Adrenal gland (tissue), 12 donors: Measurements from ENCODE around the gene SFTA2. TPM values are rescaled to one million over a fixed set of nuclear protein-coding genes. Genes with fewer than 3 reads are reported as not detected.

Experiments used
- DNase-seq, 7 donors: peaks; one replicate each; pipeline ENCODE4 v3.0.0-alpha.2; 2019 to 2020
- H3K27ac ChIP-seq, 5 donors: fragments of 200-600 bp; sonication (generic) in 4 of 5; 1 replicate in 3 of 5; 2 replicates in 2 of 5; pipeline versions ENCODE4 v1.5.1 to v1.8.0; 2016 to 2020; ENCODE audit warnings: mild to moderate bottlenecking in 1 of 5
- H3K27me3 ChIP-seq: fragments of 200-600 bp; 2 replicates; pipeline ENCODE4 v1.8.0; 2021
- H3K36me3 ChIP-seq, 2 donors: fragments of 200-600 bp; replicated peaks in 1 of 2; 1 replicate in 1 of 2; 2 replicates in 1 of 2; pipeline versions ENCODE4 v1.5.1 to v1.8.0; 2018 to 2022
- H3K4me1 ChIP-seq, 2 donors: fragments of 200-600 bp; replicated peaks in 1 of 2; 1 replicate in 1 of 2; 2 replicates in 1 of 2; pipeline versions ENCODE4 v1.5.1 to v1.8.0; 2018 to 2021
- H3K4me3 ChIP-seq, 4 donors: fragments of 200-600 bp; sonication (generic) in 3 of 4; one replicate each; pipeline ENCODE4 v1.5.1; 2016 to 2018
- H3K9me3 ChIP-seq, 3 donors: fragments of 200-600 bp; sonication (generic) in 1 of 3; replicated peaks in 1 of 3; 1 replicate in 2 of 3; 2 replicates in 1 of 3; pipeline versions ENCODE4 v1.5.1 to v1.8.0; 2016 to 2021
- CTCF ChIP-seq, 6 experiments: fragments of 450-650 bp in 4 of 6; fragments of 200-600 bp in 2 of 6; sonication (generic) in 1 of 6; IDR thresholded peaks; 1 replicate in 5 of 6; 2 replicates in 1 of 6; pipeline versions ENCODE4 v1.5.1 to v1.8.0; 2016 to 2021; ENCODE audit warnings: antibody characterized with exemption in 6 of 6, mild to moderate bottlenecking in 2 of 6, moderate library complexity in 1 of 6
- POLR2A ChIP-seq, 2 donors: fragments of 450-650 bp; IDR thresholded peaks; one replicate each; pipeline ENCODE4 v1.6.1; 2017; ENCODE audit warnings: antibody characterized with exemption in 2 of 2, mild to moderate bottlenecking in 2 of 2, moderate library complexity in 1 of 2
- WGBS, 4 donors: extraction: QIAGEN DNeasy Blood & Tissue Kit in 2 of 4; methylation state at CpG; one replicate each; pipeline versions ENCODE4 v1.1.5 to v1.1.7; 2013 to 2017; 5-methylcytosine and 5-hydroxymethylcytosine counted together
- intact Hi-C, 2 donors: fragments of 100-400 bp; cut with DNase I; formaldehyde crosslinking; loops; one replicate each; pipeline versions ENCODE4 v1.14.1 to v1.15.0; 2022 to 2023
- polyA plus RNA-seq, 3 donors: library from polyadenylated mRNA; stranded (reverse); fragments of 200-250 nt in 2 of 3; fragments of 350-450 nt in 1 of 3; fragmentation: Illumina TruSeq in 1 of 3; extraction: RNeasy Lipid Tissue Mini Kit (QIAGEN cat#74804) in 1 of 3; gene quantifications; one replicate each; pipeline ENCODE4 v1.2.3, GENCODE V29; 2013 to 2014
- total RNA-seq, 9 donors: library from RNA; depleted of rRNA in 4 of 9; stranded (reverse); fragments of >200 nt in 4 of 9; fragments of 120-200 nt in 1 of 9; fragmentation: NEBNext Ultra II Directional in 1 of 9; extraction: Animal tissue kit (Norgen Biotek cat#: 25700) in 1 of 9; gene quantifications; one replicate each; pipeline versions ENCODE4 v1.1.0 to v1.2.4, GENCODE V29; 2013 to 2023
- donor health status: healthy with polysubstance abuse.
- donor health status: Bipolar disorder and iron deficiency.
- donor health status: DM: yes; HTN: yes; CAD: no.
- donor health status: DM: no; HTN: no; CAD: no.
- donor health status: DM: no; HTN: no; CAD: no.
- donor health status: DM: yes; HTN: yes; CAD: no.

SFTA2 gene
- total and polyA plus RNA-seq, 12 donors: 0.20 to 1.5 (median 0.38) TPM; not detected in 7

GRCh38 chr6:30894381-30894780 is 37.6 kb downstream of the SFTA2 start:
- no peak for DNase-seq
- TF ChIP-seq POLR2A (IDR thresholded peaks at IDR 0.05): no peak
- TF ChIP-seq CTCF (IDR thresholded peaks at IDR 0.05): no peak
- WGBS, 4 donors: 89 to 94% (median 91%) methylated on average over 9 to 12 of the region's 12 CpGs
- Histone ChIP-seq H3K4me3 (no peak overlapping the region), H3K27ac (no peak overlapping the region), H3K9me3 (no peaks in the 10 kb centered on the region), H3K27me3 (no peaks in the 10 kb centered on the region), H3K4me1 (no peaks in the 10 kb centered on the region), H3K36me3 (peaks cover 0 to 81% of the 10 kb centered on the region in 2 donors)
- intact Hi-C loops: no loop called here

- Histone ChIP-seq H3K9me3 (no peaks in the 10 kb centered on the region), H3K27ac (no peak overlapping the region), H3K36me3 (peaks cover 0 to 79% of the 10 kb centered on the region in 2 donors), H3K4me3 (no peak overlapping the region), H3K27me3 (no peaks in the 10 kb centered on the region), H3K4me1 (peaks cover 0 to under 1% of the 10 kb centered on the region in 2 donors)
- no peak for TF ChIP-seq CTCF (IDR thresholded peaks at IDR 0.05)
- TF ChIP-seq POLR2A (IDR thresholded peaks at IDR 0.05): no peak
- peak in 1 of 7 donors; percentile 5 for DNase-seq
- intact Hi-C loops: no loop called here
- WGBS, 4 donors: 93 to 98% (median 95%) methylated on average over 8 of the region's 8 CpGs
Measured at GRCh38 chr6:30893666-30894065, 38.3 kb downstream of the SFTA2 start.

- Histone ChIP-seq H3K9me3 (no peaks in the 10 kb centered on the region), H3K4me3 (no peak overlapping the region), H3K27ac (no peak overlapping the region), H3K27me3 (no peaks in the 10 kb centered on the region), H3K4me1 (peaks cover 0 to 6% of the 10 kb centered on the region in 2 donors), H3K36me3 (peaks cover 0 to 73% of the 10 kb centered on the region in 2 donors)
- WGBS, 4 donors: 84 to 92% (median 89%) methylated on average over 7 to 16 of the region's 16 CpGs
- intact Hi-C loops: no loop called here
- TF ChIP-seq POLR2A (IDR thresholded peaks at IDR 0.05) (no peak), CTCF (IDR thresholded peaks at IDR 0.05) (no peak)
- DNase-seq: peak in 1 of 7 donors; percentile 10
Measured at GRCh38 chr6:30893001-30893591, 38.9 kb downstream of the SFTA2 start.

- Histone ChIP-seq H3K4me1 (peaks cover 0 to 7% of the 10 kb centered on the region in 2 donors), H3K27ac (no peak overlapping the region), H3K9me3 (no peaks in the 10 kb centered on the region), H3K36me3 (peaks cover 0 to 62% of the 10 kb centered on the region in 2 donors), H3K4me3 (no peak overlapping the region), H3K27me3 (no peaks in the 10 kb centered on the region)
- TF ChIP-seq CTCF (IDR thresholded peaks at IDR 0.05) (no peak), POLR2A (IDR thresholded peaks at IDR 0.05) (no peak)
- peak in 2 of 7 donors; percentile 5 to 11 for DNase-seq
- 82 to 93% (median 90%) methylated on average over 10 to 21 of the region's 21 CpGs for WGBS, 4 donors
- intact Hi-C loops: no loop called here
Measured at GRCh38 chr6:30891816-30892538, 40.0 kb downstream of the SFTA2 start.
